HG03354 (cell line): Measurements from ENCODE around the gene ALOX5.
A peak's percentile ranks its signal among the peaks of the same experiment; 100 is the strongest.
"Not testable (repeated sequence)": the region's sequence is repeated elsewhere in the genome, so short reads cannot be mapped to it uniquely, and the experiment has no call there.

ENCODE experiments used
- ATAC-seq: cut with Tn5 transposase; IDR thresholded peaks from one replicate; pipeline ENCODE4 v1.9.1; 2021; ENCODE audit warnings: mild to moderate bottlenecking; ENCODE audit not compliant: unreplicated experiment, poor library complexity, severe bottlenecking

The ALOX5 gene

GRCh38 chr10:45373576-45374349 is at the start of gene ALOX5:
Gene ALOX5, plus strand, starts transcription at chr10:45374216. Its CDS starts 64 bp downstream, at chr10:45374280.
- peak; percentile 45 for ATAC-seq

- no peak for ATAC-seq
Measured at GRCh38 chr10:45325116-45325515, 48.9 kb upstream of the ALOX5 start.

GRCh38 chr10:45326864-45327263 is 47.2 kb upstream of the ALOX5 start:
- not testable (repeated sequence) for ATAC-seq

- ATAC-seq: not testable (repeated sequence)
Measured at GRCh38 chr10:45331824-45332223, 42.2 kb upstream of the ALOX5 start.

- no peak for ATAC-seq
Measured at GRCh38 chr10:45339894-45340293, 34.1 kb upstream of the ALOX5 start.

GRCh38 chr10:45340420-45340819 is 33.6 kb upstream of the ALOX5 start:
- not testable (repeated sequence) for ATAC-seq

- not testable (repeated sequence) for ATAC-seq
Measured at GRCh38 chr10:45346652-45347335, 27.2 kb upstream of the ALOX5 start.

GRCh38 chr10:45347464-45347863 is 26.6 kb upstream of the ALOX5 start:
- not testable (repeated sequence) for ATAC-seq

- ATAC-seq: not testable (repeated sequence)
Measured at GRCh38 chr10:45348196-45348765, 25.7 kb upstream of the ALOX5 start.

GRCh38 chr10:45353186-45353585 is 20.8 kb upstream of the ALOX5 start:
- peak; percentile 56 for ATAC-seq

- ATAC-seq: no peak
Measured at GRCh38 chr10:45354261-45354660, 19.8 kb upstream of the ALOX5 start.

- no peak for ATAC-seq
Measured at GRCh38 chr10:45355494-45355893, 18.5 kb upstream of the ALOX5 start.

- not testable (repeated sequence) for ATAC-seq
Measured at GRCh38 chr10:45358961-45359360, 15.1 kb upstream of the ALOX5 start.

GRCh38 chr10:45361983-45362799 is 11.8 kb upstream of the ALOX5 start:
- not testable (repeated sequence) for ATAC-seq

- ATAC-seq: not testable (repeated sequence)
Measured at GRCh38 chr10:45367643-45368042, 6.4 kb upstream of the ALOX5 start.

GRCh38 chr10:45368181-45368580 is 5.8 kb upstream of the ALOX5 start:
- no peak for ATAC-seq

GRCh38 chr10:45370202-45370955 is 3.6 kb upstream of the ALOX5 start:
- ATAC-seq: no peak

- ATAC-seq: no peak
Measured at GRCh38 chr10:45371560-45371959, 2.5 kb upstream of the ALOX5 start.

GRCh38 chr10:45372251-45372951 is 1.6 kb upstream of the ALOX5 start:
- no peak for ATAC-seq
